Neuron (in vitro differentiated cells): ENCODE results near the gene METTL18.

Source experiments
- H2AFZ ChIP-seq: one replicate; pipeline ENCODE4 v1.6.1; 2013; ENCODE audit warnings: low read depth, mild to moderate bottlenecking, inconsistent platforms, low read length, moderate library complexity
- H3K27me3 ChIP-seq: one replicate; pipeline ENCODE4 v1.6.1; 2013; ENCODE audit warnings: low read length; ENCODE audit not compliant: insufficient read depth
- H3K36me3 ChIP-seq: one replicate; pipeline ENCODE4 v1.6.1; 2013; ENCODE audit warnings: low read length; ENCODE audit not compliant: insufficient read depth
- H3K4me1 ChIP-seq: one replicate; pipeline ENCODE4 v1.6.1; 2013; ENCODE audit warnings: low read length; ENCODE audit not compliant: insufficient read depth
- H3K4me3 ChIP-seq: 2 replicates; pipeline ENCODE4 v1.5.1; 2013; ENCODE audit warnings: mild to moderate bottlenecking, low read length, moderate library complexity
- H3K9me3 ChIP-seq: one replicate; pipeline ENCODE4 v1.6.1; 2013; ENCODE audit warnings: low read length

METTL18 gene

GRCh38 chr1:169809370-169810095 lies 14.8 kb upstream of the METTL18 start:
- H3K36me3 ChIP-seq = peaks cover 40% of the 10 kb centered on the region
- H2AFZ ChIP-seq = no peak overlapping the region
- H3K4me1 ChIP-seq = no peaks in the 10 kb centered on the region
- H3K27me3 ChIP-seq = no peaks in the 10 kb centered on the region
- H3K9me3 ChIP-seq = no peaks in the 10 kb centered on the region
- no peak overlapping the region for H3K4me3 ChIP-seq

GRCh38 chr1:169804941-169805340 lies 10.2 kb upstream of the METTL18 start:
- Histone ChIP-seq H3K4me3 (no peak overlapping the region), H3K27me3 (no peaks in the 10 kb centered on the region), H3K9me3 (no peaks in the 10 kb centered on the region), H3K4me1 (no peaks in the 10 kb centered on the region), H2AFZ (no peak overlapping the region), H3K36me3 (peaks cover 50% of the 10 kb centered on the region)

GRCh38 chr1:169802888-169803287 lies 8.2 kb upstream of the METTL18 start:
- H2AFZ ChIP-seq = no peak overlapping the region
- H3K4me1 ChIP-seq = no peaks in the 10 kb centered on the region
- peaks cover 44% of the 10 kb centered on the region for H3K36me3 ChIP-seq

GRCh38 chr1:169797281-169797680 lies 2.6 kb upstream of the METTL18 start:
- Histone ChIP-seq H2AFZ (no peak overlapping the region), H3K4me1 (peaks cover 13% of the 10 kb centered on the region), H3K36me3 (peaks cover 15% of the 10 kb centered on the region), H3K4me3 (no peak overlapping the region), H3K27me3 (no peaks in the 10 kb centered on the region), H3K9me3 (no peaks in the 10 kb centered on the region)

More at GRCh38 chr1:169802888-169803287, 8.2 kb upstream of the METTL18 start:
- no peak overlapping the region for H3K4me3 ChIP-seq
- no peaks in the 10 kb centered on the region for H3K27me3 ChIP-seq
- H3K9me3 ChIP-seq = no peaks in the 10 kb centered on the region

- no peaks in the 10 kb centered on the region for H3K27me3 ChIP-seq
- H2AFZ ChIP-seq = peak overlapping the region; percentile 68
- H3K4me3 ChIP-seq = peak overlapping the region; percentile 64
- no peaks in the 10 kb centered on the region for H3K9me3 ChIP-seq
- H3K36me3 ChIP-seq = peaks cover 15% of the 10 kb centered on the region
- H3K4me1 ChIP-seq = peaks cover 13% of the 10 kb centered on the region
Measured at GRCh38 chr1:169796274-169796810, 1.6 kb upstream of the METTL18 start.

- no peaks in the 10 kb centered on the region for H3K9me3 ChIP-seq
- H3K4me1 ChIP-seq = peaks cover 13% of the 10 kb centered on the region
- H3K36me3 ChIP-seq = peaks cover 15% of the 10 kb centered on the region
- peak overlapping the region; percentile 68 for H2AFZ ChIP-seq
- peak overlapping the region; percentile 64 for H3K4me3 ChIP-seq
- no peaks in the 10 kb centered on the region for H3K27me3 ChIP-seq
Measured at GRCh38 chr1:169795687-169796086, 980 bp upstream of the METTL18 start.

- Histone ChIP-seq H3K4me1 (peaks cover 13% of the 10 kb centered on the region), H2AFZ (peak overlapping the region; percentile 68), H3K36me3 (peaks cover 12% of the 10 kb centered on the region), H3K4me3 (peak overlapping the region; percentile 64), H3K9me3 (no peaks in the 10 kb centered on the region), H3K27me3 (no peaks in the 10 kb centered on the region)
Measured at GRCh38 chr1:169793730-169794129, 977 bp downstream of the METTL18 start.

GRCh38 chr1:169788402-169788801 lies 6.3 kb downstream of the METTL18 start:
- Histone ChIP-seq H3K9me3 (no peaks in the 10 kb centered on the region), H2AFZ (no peak overlapping the region), H3K4me3 (no peak overlapping the region), H3K4me1 (no peaks in the 10 kb centered on the region), H3K27me3 (no peaks in the 10 kb centered on the region), H3K36me3 (peaks cover 7% of the 10 kb centered on the region)

- Histone ChIP-seq H3K4me1 (no peaks in the 10 kb centered on the region), H2AFZ (no peak overlapping the region), H3K9me3 (no peaks in the 10 kb centered on the region), H3K4me3 (no peak overlapping the region), H3K27me3 (no peaks in the 10 kb centered on the region), H3K36me3 (no peaks in the 10 kb centered on the region)
Measured at GRCh38 chr1:169786974-169787373, 7.7 kb downstream of the METTL18 start.

- no peaks in the 10 kb centered on the region for H3K9me3 ChIP-seq
- H2AFZ ChIP-seq = no peak overlapping the region
- H3K4me1 ChIP-seq = no peaks in the 10 kb centered on the region
- H3K27me3 ChIP-seq = no peaks in the 10 kb centered on the region
- no peaks in the 10 kb centered on the region for H3K36me3 ChIP-seq
- no peak overlapping the region for H3K4me3 ChIP-seq
Measured at GRCh38 chr1:169785267-169785666, 9.4 kb downstream of the METTL18 start.

- no peak overlapping the region for H3K4me3 ChIP-seq
Measured at GRCh38 chr1:169784102-169784501, 10.6 kb downstream of the METTL18 start.

GRCh38 chr1:169782596-169782995 lies 12.1 kb downstream of the METTL18 start:
- no peaks in the 10 kb centered on the region for H3K36me3 ChIP-seq
- H3K4me3 ChIP-seq = no peak overlapping the region
- H3K4me1 ChIP-seq = no peaks in the 10 kb centered on the region
- H3K27me3 ChIP-seq = no peaks in the 10 kb centered on the region
- H3K9me3 ChIP-seq = no peaks in the 10 kb centered on the region
- no peak overlapping the region for H2AFZ ChIP-seq

More at GRCh38 chr1:169784102-169784501, 10.6 kb downstream of the METTL18 start:
- Histone ChIP-seq H3K36me3 (no peaks in the 10 kb centered on the region), H3K9me3 (no peaks in the 10 kb centered on the region), H2AFZ (no peak overlapping the region), H3K27me3 (no peaks in the 10 kb centered on the region), H3K4me1 (no peaks in the 10 kb centered on the region)

GRCh38 chr1:169779970-169780369 lies 14.7 kb downstream of the METTL18 start:
- no peak overlapping the region for H3K4me3 ChIP-seq
- no peaks in the 10 kb centered on the region for H3K9me3 ChIP-seq
- H3K27me3 ChIP-seq = no peaks in the 10 kb centered on the region
- no peaks in the 10 kb centered on the region for H3K4me1 ChIP-seq
- H3K36me3 ChIP-seq = no peaks in the 10 kb centered on the region
- no peak overlapping the region for H2AFZ ChIP-seq
